ENCODE results near the gene NAV1. TPM values are rescaled to one million over a fixed set of nuclear protein-coding genes. Genes with fewer than 3 reads are reported as not detected.

NAV1 gene
- total RNA-seq, 4 donors from 2014 or later, result 11.4 to 35.8 (median 18.0) TPM

DNA sequence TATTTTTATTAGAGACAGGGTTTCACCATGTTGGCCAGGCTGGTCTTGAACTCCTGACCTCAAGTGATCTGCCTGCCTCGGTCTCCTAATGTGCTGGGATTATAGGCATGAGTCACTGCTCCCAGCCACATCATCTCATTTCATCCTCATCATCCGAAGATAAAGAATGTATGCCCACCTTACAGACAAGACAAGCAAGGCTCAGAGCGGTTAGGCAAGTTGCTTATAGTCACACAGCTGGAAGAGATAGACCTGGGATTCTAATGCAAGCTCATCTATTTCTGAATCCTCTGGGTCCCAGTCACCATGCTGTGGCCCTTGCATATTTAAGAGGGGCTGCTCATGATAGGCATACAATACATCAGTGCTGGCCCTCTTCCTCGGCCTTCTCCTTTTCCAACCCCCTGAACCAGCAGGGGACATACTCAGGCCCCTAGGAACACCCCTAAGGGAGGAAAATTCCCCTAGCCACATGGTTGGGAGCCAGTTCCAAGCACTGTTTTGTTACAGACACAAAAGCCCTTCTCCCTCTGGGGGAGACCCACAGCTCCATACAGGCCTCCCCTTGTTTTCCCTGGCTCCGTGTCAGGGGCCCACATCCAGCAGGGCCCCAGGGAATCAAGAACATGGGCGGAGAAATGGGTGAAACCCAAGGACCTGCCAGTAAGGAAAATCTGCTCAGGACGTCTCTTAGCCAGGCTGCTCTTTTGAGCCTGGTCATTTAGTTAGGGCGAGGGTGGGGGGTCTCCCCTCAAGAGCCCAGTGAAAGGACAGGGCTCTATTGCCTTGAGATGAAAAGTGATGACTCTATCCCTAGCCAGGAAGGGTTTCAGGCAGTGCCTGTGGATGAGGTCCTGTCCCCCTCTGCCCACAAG lies 38.9 kb upstream of the NAV1 start:
- H3K27ac ChIP-seq, result peak overlapping the region; percentile 80 to 97 (median 97)
- peaks cover 1 to 26% of the 10 kb centered on the region in 2 donors for H3K36me3 ChIP-seq
- WGBS, 2 donors (ENCODE audit: low coverage in 1 of 2), result 20 to 52% methylated on average over 1 to 2 of the region's 8 CpGs
- H3K27me3 ChIP-seq, result no peaks in the 10 kb centered on the region
- ATAC-seq, result peak; percentile 0
- H3K9me3 ChIP-seq, result no peaks in the 10 kb centered on the region
- TF ChIP-seq POLR2A (IDR thresholded peaks at IDR 0.05) (no peak), POLR2AphosphoS5 (IDR thresholded peaks at IDR 0.05) (peak; percentile 3), EP300 (IDR thresholded peaks at IDR 0.05) (no peak)
- TF ChIP-seq, protein P1, sequence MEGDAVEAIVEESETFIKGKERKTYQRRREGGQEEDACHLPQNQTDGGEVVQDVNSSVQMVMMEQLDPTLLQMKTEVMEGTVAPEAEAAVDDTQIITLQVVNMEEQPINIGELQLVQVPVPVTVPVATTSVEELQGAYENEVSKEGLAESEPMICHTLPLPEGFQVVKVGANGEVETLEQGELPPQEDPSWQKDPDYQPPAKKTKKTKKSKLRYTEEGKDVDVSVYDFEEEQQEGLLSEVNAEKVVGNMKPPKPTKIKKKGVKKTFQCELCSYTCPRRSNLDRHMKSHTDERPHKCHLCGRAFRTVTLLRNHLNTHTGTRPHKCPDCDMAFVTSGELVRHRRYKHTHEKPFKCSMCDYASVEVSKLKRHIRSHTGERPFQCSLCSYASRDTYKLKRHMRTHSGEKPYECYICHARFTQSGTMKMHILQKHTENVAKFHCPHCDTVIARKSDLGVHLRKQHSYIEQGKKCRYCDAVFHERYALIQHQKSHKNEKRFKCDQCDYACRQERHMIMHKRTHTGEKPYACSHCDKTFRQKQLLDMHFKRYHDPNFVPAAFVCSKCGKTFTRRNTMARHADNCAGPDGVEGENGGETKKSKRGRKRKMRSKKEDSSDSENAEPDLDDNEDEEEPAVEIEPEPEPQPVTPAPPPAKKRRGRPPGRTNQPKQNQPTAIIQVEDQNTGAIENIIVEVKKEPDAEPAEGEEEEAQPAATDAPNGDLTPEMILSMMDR (IDR thresholded peaks at IDR 0.05), result no peak
- peaks cover 16 to 100% (median 59%) of the 10 kb centered on the region in 3 donors for H3K4me1 ChIP-seq
- peak overlapping the region; percentile 0 to 83 for H3K4me3 ChIP-seq

DNA sequence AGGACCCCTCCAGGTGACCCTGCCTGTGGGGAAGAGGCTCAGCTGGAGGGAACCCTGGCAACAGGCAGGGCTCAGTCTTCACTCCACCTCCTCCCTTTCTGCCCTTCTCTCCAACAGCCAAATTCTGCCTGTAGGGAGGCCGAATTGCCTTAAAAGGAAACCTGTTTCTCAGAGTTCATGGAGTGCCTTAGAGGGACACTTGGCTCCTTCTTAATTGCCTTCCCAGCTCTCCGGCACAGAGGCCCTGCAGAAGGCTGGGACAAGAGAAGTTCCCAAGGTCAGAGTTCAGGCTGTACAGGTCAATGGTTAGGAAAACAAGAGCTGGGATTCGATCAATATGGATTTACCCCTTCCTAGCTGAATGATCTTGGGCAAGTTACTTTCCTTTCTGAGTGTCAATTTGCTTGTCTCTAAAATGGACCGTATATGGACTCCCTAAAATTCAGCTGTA lies 38.2 kb upstream of the NAV1 start:
- peaks cover 0 to 19% of the 10 kb centered on the region in 2 donors for H3K36me3 ChIP-seq
- ATAC-seq, result peak; percentile 10
- peak overlapping the region; percentile 0 to 83 for H3K4me3 ChIP-seq
- TF ChIP-seq POLR2A (IDR thresholded peaks at IDR 0.05) (no peak), POLR2AphosphoS5 (IDR thresholded peaks at IDR 0.05) (peak; percentile 36), EP300 (IDR thresholded peaks at IDR 0.05) (no peak)
- TF ChIP-seq, protein P1 (IDR thresholded peaks at IDR 0.05), result no peak
- H3K9me3 ChIP-seq, result no peaks in the 10 kb centered on the region
- WGBS, 2 donors (ENCODE audit: low coverage in 1 of 2), result 13% methylated on average over 2 of the region's 4 CpGs; no CpG with 5 or more reads in 1 of the 2 donors
- H3K4me1 ChIP-seq, result peaks cover 10 to 100% (median 56%) of the 10 kb centered on the region in 3 donors
- H3K27ac ChIP-seq, result peak overlapping the region; percentile 80 to 97 (median 97)
- no peaks in the 10 kb centered on the region for H3K27me3 ChIP-seq

DNA sequence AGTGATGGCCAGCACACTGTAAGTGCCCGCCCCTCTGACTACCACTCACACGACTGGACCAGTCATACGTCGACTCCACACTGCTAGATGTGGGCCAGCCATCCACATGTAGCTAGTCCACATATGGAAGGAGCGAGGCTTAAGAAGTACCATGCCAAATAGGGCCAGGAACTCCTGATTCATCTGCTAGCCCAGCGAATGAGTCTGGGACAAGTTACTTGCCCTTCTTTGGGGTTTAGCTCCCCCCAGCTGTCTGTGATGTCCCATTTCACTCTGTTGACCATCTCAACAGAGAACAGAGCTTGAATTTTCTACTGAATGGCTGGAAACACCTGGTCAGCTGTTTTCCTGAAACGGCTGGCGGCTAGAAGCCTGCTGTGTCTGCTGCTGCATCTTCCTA lies 37.8 kb upstream of the NAV1 start:
- no peaks in the 10 kb centered on the region for H3K9me3 ChIP-seq
- H3K36me3 ChIP-seq, result peaks cover 0 to 18% of the 10 kb centered on the region in 2 donors
- ATAC-seq, result peak; percentile 34
- H3K27me3 ChIP-seq, result no peaks in the 10 kb centered on the region
- TF ChIP-seq POLR2A (IDR thresholded peaks at IDR 0.05) (peak; percentile 24 to 56), POLR2AphosphoS5 (IDR thresholded peaks at IDR 0.05) (peak; percentile 91)
- TF ChIP-seq, protein P1 (IDR thresholded peaks at IDR 0.05), result no peak
- peaks cover 10 to 100% (median 51%) of the 10 kb centered on the region in 3 donors for H3K4me1 ChIP-seq
- 7 to 17% methylated on average over 2 to 3 of the region's 8 CpGs for WGBS, 2 donors (ENCODE audit: low coverage in 1 of 2)
- H3K27ac ChIP-seq, result peak overlapping the region; percentile 80 to 97 (median 97)
- peak overlapping the region; percentile 8 to 83 for H3K4me3 ChIP-seq

DNA sequence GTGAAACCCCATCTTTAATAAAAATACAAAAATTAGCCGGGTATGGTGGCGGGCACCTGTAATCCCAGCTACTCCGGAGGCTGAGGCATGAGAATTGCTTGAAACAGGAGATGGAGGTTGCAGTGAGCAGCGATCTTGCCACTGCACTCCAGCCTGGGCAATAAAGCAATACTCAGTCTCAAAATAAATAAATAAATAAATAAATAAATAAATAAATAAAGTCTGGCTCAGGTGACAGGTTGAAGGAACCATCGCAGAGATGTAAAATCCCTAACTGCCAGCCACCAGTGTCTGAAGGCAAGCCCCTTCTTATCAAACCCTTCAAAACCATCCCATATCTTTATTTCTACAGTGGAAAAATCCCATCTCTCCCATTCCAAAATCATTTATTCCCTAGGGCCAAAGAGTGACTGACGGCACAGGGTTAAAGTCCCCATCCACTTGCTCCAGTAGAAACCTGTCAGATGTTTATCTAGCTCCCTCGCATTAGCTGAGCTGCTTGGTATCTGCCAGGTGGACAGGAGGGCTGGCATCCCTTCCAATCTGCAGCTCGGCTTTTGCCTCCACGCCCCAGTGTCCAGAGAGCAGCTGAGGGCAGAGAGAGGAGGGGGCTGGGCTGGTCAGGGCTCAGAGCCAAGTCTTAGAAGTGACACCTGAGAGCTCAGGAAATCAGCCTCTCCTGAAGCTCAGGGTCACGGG lies 37.0 kb upstream of the NAV1 start:
- Histone ChIP-seq H3K9me3 (no peaks in the 10 kb centered on the region), H3K4me3 (peak overlapping the region; percentile 24 to 83), H3K36me3 (peaks cover 0 to 18% of the 10 kb centered on the region in 2 donors), H3K4me1 (peaks cover 3 to 94% (median 45%) of the 10 kb centered on the region in 3 donors), H3K27me3 (no peaks in the 10 kb centered on the region), H3K27ac (peak overlapping the region; percentile 80 to 97 (median 97))
- ATAC-seq, result no peak
- no peak for TF ChIP-seq EP300 (IDR thresholded peaks at IDR 0.05)
- TF ChIP-seq, protein P1 (IDR thresholded peaks at IDR 0.05), result no peak
- TF ChIP-seq POLR2A (IDR thresholded peaks at IDR 0.05), result peak; percentile 18 to 36
- TF ChIP-seq POLR2AphosphoS5 (IDR thresholded peaks at IDR 0.05), result peak; percentile 74
- WGBS, 2 donors (ENCODE audit: low coverage in 1 of 2), result 29 to 57% methylated on average over 2 to 7 of the region's 10 CpGs
